Measurements from ENCODE around the gene OPRM1. TPM values are rescaled to one million over a fixed set of nuclear protein-coding genes. Genes with fewer than 3 reads are reported as not detected.
"Not testable (repeated sequence)": the region's sequence is repeated elsewhere in the genome, so short reads cannot be mapped to it uniquely, and the experiment has no call there.

Gene OPRM1
- total RNA-seq, 4 donors from 2014 or later, result 0.27 to 0.87 (median 0.40) TPM; not detected in 1

DNA sequence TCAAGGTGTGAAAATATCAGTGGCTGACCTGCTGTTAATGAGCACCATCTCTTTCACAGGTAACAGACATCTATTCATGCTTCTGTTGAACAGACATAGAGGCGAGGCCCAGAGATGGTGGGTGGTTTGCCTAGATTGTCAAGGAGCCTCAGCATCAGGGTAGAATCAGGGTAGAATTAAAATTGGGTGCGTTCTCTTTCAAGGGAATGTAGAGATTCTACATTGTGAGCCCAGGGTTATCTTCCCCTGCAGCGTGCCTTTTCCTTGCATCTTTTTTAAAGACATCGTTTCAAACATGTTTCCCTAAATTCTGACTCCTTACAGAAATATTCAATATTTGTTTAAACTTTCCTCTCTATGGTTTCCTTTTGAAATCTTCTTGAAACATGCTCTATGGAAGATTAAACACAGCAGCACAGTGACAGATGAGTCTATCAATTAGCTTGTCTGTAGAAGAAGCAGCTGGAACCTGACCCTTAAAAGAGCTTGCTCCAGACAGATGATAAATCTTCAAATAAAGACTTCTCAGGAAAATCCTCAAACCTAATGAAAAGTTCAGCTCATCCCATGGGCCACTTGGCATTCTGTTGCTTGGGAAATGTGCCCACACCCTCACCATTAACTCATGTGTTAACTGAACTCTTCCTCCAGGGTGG lies 197.7 kb downstream of the OPRM1 start:
- no peak overlapping the region for H3K4me3 ChIP-seq
- TF ChIP-seq EP300 (IDR thresholded peaks at IDR 0.05) (no peak), POLR2A (IDR thresholded peaks at IDR 0.05) (no peak), POLR2AphosphoS5 (IDR thresholded peaks at IDR 0.05) (no peak), CTCF (IDR thresholded peaks at IDR 0.05) (no peak)
- H3K27me3 ChIP-seq, result no peaks in the 10 kb centered on the region
- no peak for ATAC-seq
- H3K36me3 ChIP-seq, result no peaks in the 10 kb centered on the region
- no peak overlapping the region for H3K27ac ChIP-seq
- H3K9me3 ChIP-seq, result no peaks in the 10 kb centered on the region
- H3K4me1 ChIP-seq, result no peaks in the 10 kb centered on the region
- WGBS, 2 donors (ENCODE audit: low coverage in 1 of 2), result 45 to 51% methylated on average over 4 of the region's 4 CpGs

- Histone ChIP-seq H3K27ac (no peak overlapping the region), H3K4me1 (no peaks in the 10 kb centered on the region), H3K4me3 (no peak overlapping the region), H3K9me3 (no peaks in the 10 kb centered on the region), H3K36me3 (no peaks in the 10 kb centered on the region), H3K27me3 (no peaks in the 10 kb centered on the region)
- no peak for ATAC-seq
- WGBS, 2 donors (ENCODE audit: low coverage in 1 of 2), result 67% methylated on average over 2 of the region's 2 CpGs; no CpG with 5 or more reads in 1 of the 2 donors
- no peak for TF ChIP-seq POLR2AphosphoS5 (IDR thresholded peaks at IDR 0.05)
- TF ChIP-seq CTCF (IDR thresholded peaks at IDR 0.05), result no peak
- no peak for TF ChIP-seq POLR2A (IDR thresholded peaks at IDR 0.05)
- no peak for TF ChIP-seq EP300 (IDR thresholded peaks at IDR 0.05)
Measured at GRCh38 chr6:154238831-154239230, 199.8 kb downstream of the OPRM1 start.

DNA sequence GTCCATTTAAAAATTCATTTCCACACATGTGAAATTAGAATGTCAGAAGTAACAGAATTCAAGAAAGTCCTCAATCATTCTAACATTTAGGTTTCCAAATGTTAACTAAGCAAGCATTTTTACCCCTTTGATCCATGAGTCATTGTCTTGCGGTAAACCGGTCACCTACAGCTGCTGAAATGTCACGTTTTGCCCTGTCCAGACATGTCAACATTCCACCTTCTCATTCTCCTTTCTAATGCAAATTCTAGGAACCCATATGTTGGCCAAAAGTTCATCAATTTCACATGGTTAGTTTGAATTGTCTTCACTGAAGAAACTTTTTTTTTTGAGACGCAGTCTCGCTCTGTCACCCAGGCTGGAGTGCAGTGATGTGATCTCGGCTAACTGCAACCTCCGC lies 200.4 kb downstream of the OPRM1 start:
- Histone ChIP-seq H3K27me3 (no peaks in the 10 kb centered on the region), H3K27ac (no peak overlapping the region), H3K36me3 (no peaks in the 10 kb centered on the region), H3K4me1 (no peaks in the 10 kb centered on the region), H3K4me3 (no peak overlapping the region), H3K9me3 (no peaks in the 10 kb centered on the region)
- TF ChIP-seq POLR2AphosphoS5 (IDR thresholded peaks at IDR 0.05) (no peak), EP300 (IDR thresholded peaks at IDR 0.05) (no peak), POLR2A (IDR thresholded peaks at IDR 0.05) (no peak), CTCF (IDR thresholded peaks at IDR 0.05) (no peak)
- 79 to 88% methylated on average over 5 to 7 of the region's 7 CpGs for WGBS, 2 donors (ENCODE audit: low coverage in 1 of 2)
- no peak for ATAC-seq

DNA sequence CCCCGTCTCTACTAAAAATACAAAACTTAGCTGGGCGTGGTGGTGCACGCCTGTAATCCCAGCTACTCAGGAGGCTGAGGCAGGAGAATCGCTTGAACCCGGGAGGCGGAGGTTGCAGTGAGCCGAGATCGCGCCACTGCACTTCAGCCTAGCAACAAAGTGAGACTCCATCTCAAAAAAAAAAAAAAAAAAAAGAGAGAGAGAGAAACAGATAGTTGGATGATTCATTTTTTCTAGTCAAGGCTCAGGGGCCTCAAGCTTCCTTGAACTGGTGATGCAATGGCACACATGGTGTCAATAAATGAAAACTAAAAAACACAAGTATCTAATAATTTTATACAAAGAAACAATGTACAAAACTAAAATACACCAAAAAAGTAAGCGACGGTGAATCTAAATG lies 202.0 kb downstream of the OPRM1 start:
- not testable (repeated sequence) for H3K4me1 ChIP-seq, H3K27me3 ChIP-seq, H3K9me3 ChIP-seq, H3K36me3 ChIP-seq, H3K27ac ChIP-seq, ATAC-seq, H3K4me3 ChIP-seq
- 95 to 96% methylated on average over 2 to 9 of the region's 11 CpGs for WGBS, 2 donors (ENCODE audit: low coverage in 1 of 2)

- WGBS, 2 donors (ENCODE audit: low coverage in 1 of 2), result 87 to 88% methylated on average over 4 to 8 of the region's 8 CpGs
- Histone ChIP-seq H3K27ac (no peak overlapping the region), H3K4me1 (no peaks in the 10 kb centered on the region), H3K9me3 (no peaks in the 10 kb centered on the region), H3K4me3 (no peak overlapping the region), H3K36me3 (no peaks in the 10 kb centered on the region), H3K27me3 (no peaks in the 10 kb centered on the region)
- TF ChIP-seq EP300 (IDR thresholded peaks at IDR 0.05) (no peak), POLR2A (IDR thresholded peaks at IDR 0.05) (no peak), POLR2AphosphoS5 (IDR thresholded peaks at IDR 0.05) (no peak), CTCF (IDR thresholded peaks at IDR 0.05) (no peak)
- ATAC-seq, result no peak
Measured at GRCh38 chr6:154241581-154241980, 202.5 kb downstream of the OPRM1 start.

Data from gastroesophageal sphincter (tissue), 4 donors.